ENCODE measurements around the gene ATP6AP2.

- TF ChIP-seq, protein P1, sequence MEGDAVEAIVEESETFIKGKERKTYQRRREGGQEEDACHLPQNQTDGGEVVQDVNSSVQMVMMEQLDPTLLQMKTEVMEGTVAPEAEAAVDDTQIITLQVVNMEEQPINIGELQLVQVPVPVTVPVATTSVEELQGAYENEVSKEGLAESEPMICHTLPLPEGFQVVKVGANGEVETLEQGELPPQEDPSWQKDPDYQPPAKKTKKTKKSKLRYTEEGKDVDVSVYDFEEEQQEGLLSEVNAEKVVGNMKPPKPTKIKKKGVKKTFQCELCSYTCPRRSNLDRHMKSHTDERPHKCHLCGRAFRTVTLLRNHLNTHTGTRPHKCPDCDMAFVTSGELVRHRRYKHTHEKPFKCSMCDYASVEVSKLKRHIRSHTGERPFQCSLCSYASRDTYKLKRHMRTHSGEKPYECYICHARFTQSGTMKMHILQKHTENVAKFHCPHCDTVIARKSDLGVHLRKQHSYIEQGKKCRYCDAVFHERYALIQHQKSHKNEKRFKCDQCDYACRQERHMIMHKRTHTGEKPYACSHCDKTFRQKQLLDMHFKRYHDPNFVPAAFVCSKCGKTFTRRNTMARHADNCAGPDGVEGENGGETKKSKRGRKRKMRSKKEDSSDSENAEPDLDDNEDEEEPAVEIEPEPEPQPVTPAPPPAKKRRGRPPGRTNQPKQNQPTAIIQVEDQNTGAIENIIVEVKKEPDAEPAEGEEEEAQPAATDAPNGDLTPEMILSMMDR (IDR thresholded peaks at IDR 0.05): no peak
- TF ChIP-seq POLR2A (IDR thresholded peaks at IDR 0.05): peak in 1 of 2 donors; percentile 40
Measured at GRCh38 chrX:40647307-40648197, 66.8 kb downstream of the ATP6AP2 start, which contains the start of gene CXorf38.
